ENCODE results near the gene FAM193B.

DNA sequence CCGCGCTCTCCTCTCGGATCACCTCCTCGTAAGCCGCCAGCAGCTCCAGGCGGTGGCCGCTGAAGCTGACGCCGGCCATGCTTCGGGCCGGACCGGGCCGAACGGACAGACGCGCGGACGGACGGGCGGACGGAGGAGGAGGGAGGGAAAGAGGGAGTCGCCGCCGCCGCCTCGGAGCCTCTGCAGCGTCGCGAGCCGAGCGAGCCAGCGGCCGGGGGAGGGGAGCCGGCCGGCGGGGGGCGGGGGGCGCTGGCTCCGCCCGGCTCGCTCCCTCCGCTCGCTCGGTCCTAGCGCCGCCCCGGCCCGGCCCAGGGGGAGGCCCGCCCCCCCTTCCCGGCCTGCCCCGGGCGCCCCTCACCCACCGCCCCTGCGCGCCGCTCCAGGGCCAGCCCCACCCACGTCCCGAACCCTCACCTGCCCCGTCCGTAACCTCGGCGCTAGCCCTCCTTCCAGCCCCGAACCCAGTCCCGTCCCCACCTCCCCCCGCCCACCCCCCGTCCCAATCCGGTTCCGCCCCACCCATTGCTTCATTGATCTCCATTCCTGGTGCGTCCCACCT is 80.8 kb downstream of the FAM193B start, which contains the start of gene DBN1:
- TF ChIP-seq, protein P1, sequence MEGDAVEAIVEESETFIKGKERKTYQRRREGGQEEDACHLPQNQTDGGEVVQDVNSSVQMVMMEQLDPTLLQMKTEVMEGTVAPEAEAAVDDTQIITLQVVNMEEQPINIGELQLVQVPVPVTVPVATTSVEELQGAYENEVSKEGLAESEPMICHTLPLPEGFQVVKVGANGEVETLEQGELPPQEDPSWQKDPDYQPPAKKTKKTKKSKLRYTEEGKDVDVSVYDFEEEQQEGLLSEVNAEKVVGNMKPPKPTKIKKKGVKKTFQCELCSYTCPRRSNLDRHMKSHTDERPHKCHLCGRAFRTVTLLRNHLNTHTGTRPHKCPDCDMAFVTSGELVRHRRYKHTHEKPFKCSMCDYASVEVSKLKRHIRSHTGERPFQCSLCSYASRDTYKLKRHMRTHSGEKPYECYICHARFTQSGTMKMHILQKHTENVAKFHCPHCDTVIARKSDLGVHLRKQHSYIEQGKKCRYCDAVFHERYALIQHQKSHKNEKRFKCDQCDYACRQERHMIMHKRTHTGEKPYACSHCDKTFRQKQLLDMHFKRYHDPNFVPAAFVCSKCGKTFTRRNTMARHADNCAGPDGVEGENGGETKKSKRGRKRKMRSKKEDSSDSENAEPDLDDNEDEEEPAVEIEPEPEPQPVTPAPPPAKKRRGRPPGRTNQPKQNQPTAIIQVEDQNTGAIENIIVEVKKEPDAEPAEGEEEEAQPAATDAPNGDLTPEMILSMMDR (IDR thresholded peaks at IDR 0.05; ENCODE audit: low read depth, low read length, missing input control), result no peak
- TF ChIP-seq JUND (IDR thresholded peaks at IDR 0.05), result no peak
- TF ChIP-seq, protein P2, sequence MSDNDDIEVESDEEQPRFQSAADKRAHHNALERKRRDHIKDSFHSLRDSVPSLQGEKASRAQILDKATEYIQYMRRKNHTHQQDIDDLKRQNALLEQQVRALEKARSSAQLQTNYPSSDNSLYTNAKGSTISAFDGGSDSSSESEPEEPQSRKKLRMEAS (IDR thresholded peaks at IDR 0.05), result no peak
- TF ChIP-seq GABPA (IDR thresholded peaks at IDR 0.05 in 1 of 2, conservative IDR thresholded peaks at IDR 0.05 in 1 of 2), result no peak
- TF ChIP-seq, protein P3, sequence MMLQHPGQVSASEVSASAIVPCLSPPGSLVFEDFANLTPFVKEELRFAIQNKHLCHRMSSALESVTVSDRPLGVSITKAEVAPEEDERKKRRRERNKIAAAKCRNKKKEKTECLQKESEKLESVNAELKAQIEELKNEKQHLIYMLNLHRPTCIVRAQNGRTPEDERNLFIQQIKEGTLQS (IDR thresholded peaks at IDR 0.05), result no peak
- TF ChIP-seq, protein P4, sequence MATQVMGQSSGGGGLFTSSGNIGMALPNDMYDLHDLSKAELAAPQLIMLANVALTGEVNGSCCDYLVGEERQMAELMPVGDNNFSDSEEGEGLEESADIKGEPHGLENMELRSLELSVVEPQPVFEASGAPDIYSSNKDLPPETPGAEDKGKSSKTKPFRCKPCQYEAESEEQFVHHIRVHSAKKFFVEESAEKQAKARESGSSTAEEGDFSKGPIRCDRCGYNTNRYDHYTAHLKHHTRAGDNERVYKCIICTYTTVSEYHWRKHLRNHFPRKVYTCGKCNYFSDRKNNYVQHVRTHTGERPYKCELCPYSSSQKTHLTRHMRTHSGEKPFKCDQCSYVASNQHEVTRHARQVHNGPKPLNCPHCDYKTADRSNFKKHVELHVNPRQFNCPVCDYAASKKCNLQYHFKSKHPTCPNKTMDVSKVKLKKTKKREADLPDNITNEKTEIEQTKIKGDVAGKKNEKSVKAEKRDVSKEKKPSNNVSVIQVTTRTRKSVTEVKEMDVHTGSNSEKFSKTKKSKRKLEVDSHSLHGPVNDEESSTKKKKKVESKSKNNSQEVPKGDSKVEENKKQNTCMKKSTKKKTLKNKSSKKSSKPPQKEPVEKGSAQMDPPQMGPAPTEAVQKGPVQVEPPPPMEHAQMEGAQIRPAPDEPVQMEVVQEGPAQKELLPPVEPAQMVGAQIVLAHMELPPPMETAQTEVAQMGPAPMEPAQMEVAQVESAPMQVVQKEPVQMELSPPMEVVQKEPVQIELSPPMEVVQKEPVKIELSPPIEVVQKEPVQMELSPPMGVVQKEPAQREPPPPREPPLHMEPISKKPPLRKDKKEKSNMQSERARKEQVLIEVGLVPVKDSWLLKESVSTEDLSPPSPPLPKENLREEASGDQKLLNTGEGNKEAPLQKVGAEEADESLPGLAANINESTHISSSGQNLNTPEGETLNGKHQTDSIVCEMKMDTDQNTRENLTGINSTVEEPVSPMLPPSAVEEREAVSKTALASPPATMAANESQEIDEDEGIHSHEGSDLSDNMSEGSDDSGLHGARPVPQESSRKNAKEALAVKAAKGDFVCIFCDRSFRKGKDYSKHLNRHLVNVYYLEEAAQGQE (IDR thresholded peaks at IDR 0.05), result no peak
- no peak for TF ChIP-seq RAD21 (IDR thresholded peaks at IDR 0.05)
- no peak for TF ChIP-seq TAF1 (conservative IDR thresholded peaks at IDR 0.05)
- TF ChIP-seq EGR1 (IDR thresholded peaks at IDR 0.05; ENCODE audit: low read depth in 2 of 2), result no peak
- no peak for TF ChIP-seq FOXA1 (IDR thresholded peaks at IDR 0.05)
- no peak for TF ChIP-seq SP1 (IDR thresholded peaks at IDR 0.05)
- no peak for TF ChIP-seq NR2F2 (IDR thresholded peaks at IDR 0.05)
- TF ChIP-seq, protein P5, sequence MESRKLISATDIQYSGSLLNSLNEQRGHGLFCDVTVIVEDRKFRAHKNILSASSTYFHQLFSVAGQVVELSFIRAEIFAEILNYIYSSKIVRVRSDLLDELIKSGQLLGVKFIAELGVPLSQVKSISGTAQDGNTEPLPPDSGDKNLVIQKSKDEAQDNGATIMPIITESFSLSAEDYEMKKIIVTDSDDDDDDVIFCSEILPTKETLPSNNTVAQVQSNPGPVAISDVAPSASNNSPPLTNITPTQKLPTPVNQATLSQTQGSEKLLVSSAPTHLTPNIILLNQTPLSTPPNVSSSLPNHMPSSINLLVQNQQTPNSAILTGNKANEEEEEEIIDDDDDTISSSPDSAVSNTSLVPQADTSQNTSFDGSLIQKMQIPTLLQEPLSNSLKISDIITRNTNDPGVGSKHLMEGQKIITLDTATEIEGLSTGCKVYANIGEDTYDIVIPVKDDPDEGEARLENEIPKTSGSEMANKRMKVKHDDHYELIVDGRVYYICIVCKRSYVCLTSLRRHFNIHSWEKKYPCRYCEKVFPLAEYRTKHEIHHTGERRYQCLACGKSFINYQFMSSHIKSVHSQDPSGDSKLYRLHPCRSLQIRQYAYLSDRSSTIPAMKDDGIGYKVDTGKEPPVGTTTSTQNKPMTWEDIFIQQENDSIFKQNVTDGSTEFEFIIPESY (IDR thresholded peaks at IDR 0.05), result no peak
- no peak for TF ChIP-seq YY1 (IDR thresholded peaks at IDR 0.05)
